Nephron progenitor cell (in vitro differentiated cells): ENCODE data around the gene BCL11A.

ENCODE experiments used
- DNase-seq: peaks from one replicate; pipeline ENCODE4 v3.0.0; 2021
- H3K27ac Mint-ChIP-seq: 2 replicates; pipeline ENCODE4 v1.8.0; 2021; ENCODE audit warnings: mild to moderate bottlenecking, moderate library complexity, mixed read lengths
- H3K27me3 Mint-ChIP-seq: 2 replicates; pipeline ENCODE4 v1.8.0; 2021; ENCODE audit warnings: mild to moderate bottlenecking, low read depth, mixed read lengths; ENCODE audit not compliant: poor library complexity
- H3K36me3 Mint-ChIP-seq: 2 replicates; pipeline ENCODE4 v1.8.0; 2021; ENCODE audit warnings: low read depth, mixed read lengths
- H3K4me1 Mint-ChIP-seq: 2 replicates; pipeline ENCODE4 v1.8.0; 2021; ENCODE audit warnings: mixed read lengths
- H3K4me3 Mint-ChIP-seq: 2 replicates; pipeline ENCODE4 v1.8.0; 2021; ENCODE audit warnings: mild to moderate bottlenecking, moderate library complexity, mixed read lengths
- H3K9me3 Mint-ChIP-seq: 2 replicates; pipeline ENCODE4 v1.8.0; 2021; ENCODE audit warnings: mild to moderate bottlenecking, moderate library complexity, mixed read lengths
- CTCF ChIP-seq: fragments of 200-600 bp; sonication (generic); IDR thresholded peaks from 2 replicates; pipeline ENCODE4 v1.5.0; 2021; ENCODE audit warnings: antibody characterized with exemption

The BCL11A gene

GRCh38 chr2:60520151-60520876, 33.1 kb downstream of the BCL11A start:
- Mint-ChIP-seq H3K4me3 (no peak overlapping the region), H3K9me3 (no peaks in the 10 kb centered on the region), H3K27me3 (peaks cover 6% of the 10 kb centered on the region), H3K27ac (no peak overlapping the region), H3K4me1 (peaks cover 43% of the 10 kb centered on the region), H3K36me3 (peaks cover 5% of the 10 kb centered on the region)
- DNase-seq, result no peak
- TF ChIP-seq CTCF, result no peak

GRCh38 chr2:60519231-60519863, 34.1 kb downstream of the BCL11A start:
- peaks cover 50% of the 10 kb centered on the region for H3K4me1 Mint-ChIP-seq
- no peak overlapping the region for H3K27ac Mint-ChIP-seq
- H3K36me3 Mint-ChIP-seq, result peaks cover 5% of the 10 kb centered on the region
- no peaks in the 10 kb centered on the region for H3K9me3 Mint-ChIP-seq
- H3K27me3 Mint-ChIP-seq, result peaks cover 9% of the 10 kb centered on the region
- DNase-seq, result no peak
- no peak for TF ChIP-seq CTCF
- H3K4me3 Mint-ChIP-seq, result no peak overlapping the region

- Mint-ChIP-seq H3K27ac (peak overlapping the region; percentile 36), H3K4me3 (no peak overlapping the region), H3K27me3 (peaks cover 11% of the 10 kb centered on the region), H3K4me1 (peaks cover 45% of the 10 kb centered on the region), H3K9me3 (no peaks in the 10 kb centered on the region), H3K36me3 (peaks cover 5% of the 10 kb centered on the region)
- no peak for DNase-seq
- TF ChIP-seq CTCF, result no peak
Measured at GRCh38 chr2:60518567-60518966, 34.9 kb downstream of the BCL11A start.

- no peak overlapping the region for H3K27ac Mint-ChIP-seq
- peaks cover 5% of the 10 kb centered on the region for H3K36me3 Mint-ChIP-seq
- DNase-seq, result no peak
- no peaks in the 10 kb centered on the region for H3K9me3 Mint-ChIP-seq
- peaks cover 17% of the 10 kb centered on the region for H3K27me3 Mint-ChIP-seq
- TF ChIP-seq CTCF, result no peak
- no peak overlapping the region for H3K4me3 Mint-ChIP-seq
- H3K4me1 Mint-ChIP-seq, result peaks cover 39% of the 10 kb centered on the region
Measured at GRCh38 chr2:60517446-60517845, 36.0 kb downstream of the BCL11A start.

GRCh38 chr2:60516826-60517225, 36.6 kb downstream of the BCL11A start:
- DNase-seq, result no peak
- Mint-ChIP-seq H3K36me3 (peaks cover 5% of the 10 kb centered on the region), H3K4me1 (peaks cover 39% of the 10 kb centered on the region), H3K9me3 (no peaks in the 10 kb centered on the region), H3K27ac (no peak overlapping the region), H3K27me3 (peaks cover 14% of the 10 kb centered on the region), H3K4me3 (no peak overlapping the region)
- no peak for TF ChIP-seq CTCF

- H3K4me1 Mint-ChIP-seq, result peaks cover 39% of the 10 kb centered on the region
- no peak overlapping the region for H3K4me3 Mint-ChIP-seq
- peak overlapping the region; percentile 68 for H3K27ac Mint-ChIP-seq
- peaks cover 5% of the 10 kb centered on the region for H3K36me3 Mint-ChIP-seq
- DNase-seq, result no peak
- no peaks in the 10 kb centered on the region for H3K9me3 Mint-ChIP-seq
- H3K27me3 Mint-ChIP-seq, result peaks cover 12% of the 10 kb centered on the region
- no peak for TF ChIP-seq CTCF
Measured at GRCh38 chr2:60516383-60516811, 37.1 kb downstream of the BCL11A start.
